Testis (tissue), 5 donors: ENCODE data around the gene ARL9. TPM values are rescaled to one million over a fixed set of nuclear protein-coding genes. Genes with fewer than 3 reads are reported as not detected.
A peak's percentile ranks its signal among the peaks of the same experiment; 100 is the strongest.

ENCODE experiments used
- DNase-seq: peaks from one replicate; pipeline ENCODE4 v3.0.0-alpha.2; 2019
- H3K27ac ChIP-seq, 2 donors: fragments of 200-600 bp; sonication (generic); one replicate each; pipeline ENCODE4 v1.5.1; 2019
- H3K27me3 ChIP-seq: fragments of 200-600 bp; sonication (generic); one replicate; pipeline ENCODE4 v1.5.1; 2019
- H3K36me3 ChIP-seq: fragments of 200-600 bp; sonication (generic); one replicate; pipeline ENCODE4 v1.5.1; 2017; ENCODE audit warnings: low read depth; ENCODE audit errors: missing control alignments
- H3K4me1 ChIP-seq: fragments of 200-600 bp; sonication (generic); one replicate; pipeline ENCODE4 v1.5.1; 2019
- H3K4me3 ChIP-seq, 2 donors: fragments of 200-600 bp; sonication (generic); one replicate each; pipeline ENCODE4 v1.5.1; 2017 to 2019
- H3K9me3 ChIP-seq: fragments of 200-600 bp; sonication (generic); one replicate; pipeline ENCODE4 v1.5.1; 2017
- POLR2A ChIP-seq: fragments of 450-650 bp; IDR thresholded peaks from one replicate; pipeline ENCODE4 v1.6.1; 2017; ENCODE audit warnings: antibody characterized with exemption, mild to moderate bottlenecking, moderate library complexity
- WGBS, 2 donors: methylation state at CpG; one replicate each; pipeline ENCODE4 v1.1.5; 2018; 5-methylcytosine and 5-hydroxymethylcytosine counted together
- intact Hi-C: fragments of 100-400 bp; cut with DNase I; formaldehyde crosslinking; loops from one replicate; pipeline ENCODE4 v1.15.1; 2023; ENCODE audit warnings: low total_unique reads
- long read RNA-seq, 2 donors: transcript quantifications; one replicate each; lab custom pipeline, GENCODE V29; 2026
- polyA plus RNA-seq: library from polyadenylated mRNA; stranded (reverse); fragments of 350-450 nt; fragmentation: Illumina TruSeq; extraction: RNeasy Lipid Tissue Mini Kit (QIAGEN cat#74804); gene quantifications from one replicate; pipeline ENCODE4 v1.2.3, GENCODE V29; 2014; ENCODE audit warnings: low read depth, low replicate concordance; ENCODE audit not compliant: insufficient read depth
- total RNA-seq, 2 donors: library from RNA; depleted of rRNA; stranded (reverse); fragments of >200 nt; gene quantifications; one replicate each; pipeline ENCODE4 v1.2.3, GENCODE V29; 2016
- TF ChIP-seq, protein P1 (sequence below), 3 experiments: fragments of 450-650 bp in 2 of 3; fragments of 200-600 bp in 1 of 3; sonication (generic) in 1 of 3; IDR thresholded peaks; one replicate each; pipeline ENCODE4 v1.5.1; 2016 to 2019; ENCODE audit warnings: antibody characterized with exemption in 3 of 3, mild to moderate bottlenecking in 2 of 3, moderate library complexity in 1 of 3

The ARL9 gene, protein sequence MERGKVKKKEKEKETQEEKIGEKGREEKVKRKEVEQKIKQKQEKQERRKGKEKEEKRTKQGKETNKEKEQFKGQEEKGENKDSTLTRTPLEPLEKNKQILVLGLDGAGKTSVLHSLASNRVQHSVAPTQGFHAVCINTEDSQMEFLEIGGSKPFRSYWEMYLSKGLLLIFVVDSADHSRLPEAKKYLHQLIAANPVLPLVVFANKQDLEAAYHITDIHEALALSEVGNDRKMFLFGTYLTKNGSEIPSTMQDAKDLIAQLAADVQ
- total RNA-seq (1 to 10 TPM; 1.3 to 4.7 TPM), polyA plus RNA-seq (5.9 TPM)
- long read RNA-seq, donor 1, partial matches to known transcripts, result 0 of 2 reads
- long read RNA-seq, donor 1, other reads (novel, unspliced or antisense), result 0 of 2 reads
- long read RNA-seq, donor 2, result 0 reads

DNA sequence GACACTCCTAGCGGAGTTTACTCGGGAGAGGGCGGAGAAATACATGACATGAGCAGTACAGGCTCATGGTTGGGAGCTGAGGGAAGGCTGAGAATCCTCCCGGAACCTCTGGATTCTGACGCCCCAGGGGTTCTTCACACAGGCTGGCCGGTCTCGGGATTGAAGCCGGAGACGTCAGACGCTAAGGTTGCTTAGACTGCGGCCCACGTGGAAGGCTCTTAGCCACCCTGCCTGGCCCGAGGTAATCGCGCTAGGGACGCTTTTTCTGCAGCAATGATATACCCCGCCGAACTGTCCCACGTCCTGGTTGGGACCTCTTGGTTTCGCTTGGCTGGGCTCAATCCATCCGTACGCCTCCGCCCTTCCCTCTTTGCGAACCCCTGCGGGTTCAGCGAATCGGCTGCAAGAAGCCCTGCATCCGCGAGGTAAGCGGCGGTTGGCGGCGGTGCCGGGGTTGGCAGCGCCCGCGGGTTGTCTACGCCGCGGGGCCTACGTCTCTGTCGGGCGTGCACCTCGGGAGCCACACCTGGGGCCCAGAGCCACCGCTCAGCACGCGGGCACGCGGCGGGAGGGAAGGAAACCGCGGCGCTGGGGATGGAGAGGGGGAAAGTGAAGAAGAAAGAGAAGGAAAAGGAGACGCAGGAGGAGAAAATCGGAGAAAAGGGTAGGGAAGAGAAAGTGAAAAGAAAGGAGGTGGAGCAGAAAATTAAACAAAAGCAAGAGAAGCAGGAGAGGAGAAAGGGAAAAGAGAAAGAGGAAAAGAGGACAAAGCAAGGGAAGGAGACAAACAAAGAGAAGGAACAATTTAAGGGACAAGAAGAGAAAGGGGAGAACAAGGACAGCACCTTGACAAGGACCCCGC lies at the start of gene ARL9:
Gene ARL9 (plus strand): TSS at position 523 of the 862 bp plus-strand sequence. CDS start 72 bp downstream, at position 595.
- peak within 1 kb of the TSS; percentile 50 to 59 for H3K27ac ChIP-seq
- H3K36me3 ChIP-seq, result no peaks in the 10 kb centered on the region
- H3K4me1 ChIP-seq, result peaks cover 6% of the 10 kb centered on the region
- H3K27me3 ChIP-seq, result no peaks in the 10 kb centered on the region
- TF ChIP-seq POLR2A, result no peak
- TF ChIP-seq, protein P1, sequence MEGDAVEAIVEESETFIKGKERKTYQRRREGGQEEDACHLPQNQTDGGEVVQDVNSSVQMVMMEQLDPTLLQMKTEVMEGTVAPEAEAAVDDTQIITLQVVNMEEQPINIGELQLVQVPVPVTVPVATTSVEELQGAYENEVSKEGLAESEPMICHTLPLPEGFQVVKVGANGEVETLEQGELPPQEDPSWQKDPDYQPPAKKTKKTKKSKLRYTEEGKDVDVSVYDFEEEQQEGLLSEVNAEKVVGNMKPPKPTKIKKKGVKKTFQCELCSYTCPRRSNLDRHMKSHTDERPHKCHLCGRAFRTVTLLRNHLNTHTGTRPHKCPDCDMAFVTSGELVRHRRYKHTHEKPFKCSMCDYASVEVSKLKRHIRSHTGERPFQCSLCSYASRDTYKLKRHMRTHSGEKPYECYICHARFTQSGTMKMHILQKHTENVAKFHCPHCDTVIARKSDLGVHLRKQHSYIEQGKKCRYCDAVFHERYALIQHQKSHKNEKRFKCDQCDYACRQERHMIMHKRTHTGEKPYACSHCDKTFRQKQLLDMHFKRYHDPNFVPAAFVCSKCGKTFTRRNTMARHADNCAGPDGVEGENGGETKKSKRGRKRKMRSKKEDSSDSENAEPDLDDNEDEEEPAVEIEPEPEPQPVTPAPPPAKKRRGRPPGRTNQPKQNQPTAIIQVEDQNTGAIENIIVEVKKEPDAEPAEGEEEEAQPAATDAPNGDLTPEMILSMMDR (IDR thresholded peaks at IDR 0.05), result no peak
- H3K4me3 ChIP-seq, result peak within 1 kb of the TSS; percentile 60 to 74
- 1 to 4% methylated on average over 34 to 56 of the region's 56 CpGs for WGBS, 2 donors
- no peaks in the 10 kb centered on the region for H3K9me3 ChIP-seq
- peak; percentile 61 for DNase-seq
- intact Hi-C loops, result no loop called here

DNA sequence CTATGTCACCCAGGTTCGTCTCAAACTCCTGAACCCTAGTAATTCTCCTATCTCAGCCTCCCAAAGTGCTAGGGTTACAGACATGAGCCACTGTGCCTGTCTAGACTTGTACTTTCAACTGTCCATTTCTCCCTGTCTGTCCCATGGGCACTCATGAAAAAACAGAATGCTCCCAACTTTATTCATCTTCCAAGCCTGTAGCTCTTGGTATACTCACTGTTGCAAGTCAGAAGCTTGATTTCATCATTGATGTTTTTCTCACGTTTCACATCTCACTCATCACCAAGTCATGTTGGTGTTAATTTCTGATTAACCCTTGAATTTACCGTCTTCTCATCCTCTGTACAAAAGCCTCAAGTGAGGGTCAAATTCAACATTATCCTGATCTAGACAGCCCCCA lies 45.5 kb upstream of the ARL9 start:
- TF ChIP-seq, protein P1 (IDR thresholded peaks at IDR 0.05), result no peak
- TF ChIP-seq POLR2A, result no peak
- H3K9me3 ChIP-seq, result no peaks in the 10 kb centered on the region
- intact Hi-C loops, result no loop called here
- no peaks in the 10 kb centered on the region for H3K36me3 ChIP-seq
- no peak for DNase-seq
- WGBS, 2 donors, result 80 to 85% methylated on average over 3 of the region's 3 CpGs
- H3K4me3 ChIP-seq, result no peak overlapping the region
- no peaks in the 10 kb centered on the region for H3K27me3 ChIP-seq
- no peak overlapping the region for H3K27ac ChIP-seq
- no peaks in the 10 kb centered on the region for H3K4me1 ChIP-seq

DNA sequence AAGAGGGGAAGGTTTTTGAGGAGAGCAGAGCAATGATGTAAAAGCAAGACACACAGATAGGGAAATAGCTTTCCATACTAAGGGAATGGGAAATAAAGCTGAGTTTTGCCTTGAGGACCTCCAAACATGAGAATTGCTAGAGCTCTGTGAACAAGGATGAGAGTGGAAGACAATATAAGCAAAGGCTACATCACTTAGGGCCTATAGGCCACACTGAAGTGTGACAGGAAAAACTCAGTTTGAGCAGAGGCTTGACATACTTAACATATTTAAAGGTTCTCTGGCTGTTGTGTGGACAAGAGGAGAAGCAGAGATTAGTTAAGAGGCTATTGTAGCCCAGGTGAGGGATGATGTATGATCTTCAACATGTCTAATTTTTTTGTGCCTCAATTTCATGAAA lies 43.4 kb upstream of the ARL9 start:
- Histone ChIP-seq H3K9me3 (no peaks in the 10 kb centered on the region), H3K4me3 (no peak overlapping the region), H3K36me3 (no peaks in the 10 kb centered on the region), H3K4me1 (peaks cover 11% of the 10 kb centered on the region), H3K27ac (no peak overlapping the region), H3K27me3 (no peaks in the 10 kb centered on the region)
- no peak for TF ChIP-seq POLR2A
- TF ChIP-seq, protein P1 (IDR thresholded peaks at IDR 0.05), result no peak
- intact Hi-C loops, result no loop called here
- DNase-seq, result no peak

DNA sequence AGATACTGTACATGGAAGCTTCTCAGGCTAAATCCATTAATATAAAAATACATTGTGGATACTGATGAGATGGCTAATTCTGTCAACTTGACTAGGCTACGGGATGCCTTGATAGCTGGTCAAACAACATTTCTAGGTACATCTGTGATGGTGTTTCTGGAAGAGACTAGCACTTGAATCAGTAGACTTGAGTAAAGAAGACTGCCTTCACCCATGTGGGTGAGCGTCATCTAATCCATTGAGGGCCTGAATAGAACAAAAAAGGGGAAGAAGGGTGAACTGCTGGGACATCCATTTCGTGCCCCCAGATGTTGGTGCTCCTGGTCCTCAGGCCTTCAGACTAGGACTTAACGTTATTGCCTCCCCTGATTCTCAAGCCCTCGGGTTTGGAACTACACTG lies 41.9 kb upstream of the ARL9 start:
- whole genome bisulfite sequencing, 2 donors, result 73 to 84% methylated on average over 5 of the region's 5 CpGs
- DNase-seq, result no peak
- Histone ChIP-seq H3K27me3 (no peaks in the 10 kb centered on the region), H3K4me3 (no peak overlapping the region), H3K36me3 (no peaks in the 10 kb centered on the region), H3K27ac (no peak overlapping the region), H3K9me3 (no peaks in the 10 kb centered on the region), H3K4me1 (peaks cover 16% of the 10 kb centered on the region)
- intact Hi-C loops, result no loop called here
- TF ChIP-seq POLR2A, result no peak
- TF ChIP-seq, protein P1 (IDR thresholded peaks at IDR 0.05), result no peak
